Hematopoietic multipotent progenitor cell treated with erythropoietin and hydrocortisone succinate and interleukin-3 and kit ligand, for 6 days (in vitro differentiated cells): Measurements from ENCODE around the gene ZFP90.
"Not testable (repeated sequence)": the region's sequence is repeated elsewhere in the genome, so short reads cannot be mapped to it uniquely, and the experiment has no call there.

Experiments used
- DNase-seq: peaks from one replicate; pipeline ENCODE4 v3.0.0-alpha.2; 2015

The ZFP90 gene

DNA sequence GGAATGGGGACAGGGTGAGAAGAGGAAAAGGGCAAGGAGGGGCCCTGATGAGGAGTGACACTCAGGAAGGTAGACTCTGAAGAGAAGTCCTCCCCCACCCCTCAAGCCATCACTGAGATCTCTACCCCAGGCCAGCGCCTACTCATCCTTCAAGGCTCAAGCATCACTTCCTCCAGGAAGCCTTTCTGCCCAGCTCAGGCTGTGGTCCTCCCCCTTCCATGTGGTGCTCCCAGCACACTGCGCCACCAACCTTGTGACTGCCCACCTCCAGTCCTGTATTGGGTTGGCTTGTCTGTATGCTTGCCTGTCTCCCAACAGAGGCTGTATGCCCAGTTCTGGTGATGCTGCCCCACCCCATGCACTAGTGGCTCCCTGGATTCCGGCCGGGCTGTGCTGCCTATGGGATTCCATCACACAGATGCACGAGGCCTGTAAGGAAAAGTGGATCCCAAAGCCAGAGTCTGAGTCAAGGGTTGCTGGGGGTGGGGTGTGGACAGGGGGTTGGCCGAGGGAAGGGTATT lies 19.8 kb upstream of the ZFP90 start:
- DNase-seq = no peak

DNA sequence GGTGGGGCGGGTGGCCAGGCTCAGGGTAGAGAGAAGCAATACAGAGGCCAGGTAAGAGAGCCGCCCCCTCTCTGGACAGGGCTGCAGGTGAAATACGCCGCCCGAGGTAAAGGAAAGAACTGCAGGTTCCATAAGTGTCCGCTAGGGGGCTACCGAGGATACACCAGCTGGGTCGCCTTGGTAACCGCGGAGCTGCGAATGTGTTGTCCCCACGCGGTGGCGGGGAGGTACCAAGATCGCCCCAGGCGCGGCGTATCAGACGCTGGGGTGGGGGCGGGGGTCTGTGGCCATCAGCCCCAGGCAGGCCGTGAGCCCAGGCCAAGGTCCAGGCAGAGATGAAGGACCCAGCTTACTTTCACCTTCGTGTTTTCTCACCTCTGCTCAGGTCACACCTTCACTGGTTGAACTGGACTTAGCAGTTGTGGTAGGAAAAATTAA lies 18.4 kb upstream of the ZFP90 start:
- DNase-seq = peak; percentile 96

DNA sequence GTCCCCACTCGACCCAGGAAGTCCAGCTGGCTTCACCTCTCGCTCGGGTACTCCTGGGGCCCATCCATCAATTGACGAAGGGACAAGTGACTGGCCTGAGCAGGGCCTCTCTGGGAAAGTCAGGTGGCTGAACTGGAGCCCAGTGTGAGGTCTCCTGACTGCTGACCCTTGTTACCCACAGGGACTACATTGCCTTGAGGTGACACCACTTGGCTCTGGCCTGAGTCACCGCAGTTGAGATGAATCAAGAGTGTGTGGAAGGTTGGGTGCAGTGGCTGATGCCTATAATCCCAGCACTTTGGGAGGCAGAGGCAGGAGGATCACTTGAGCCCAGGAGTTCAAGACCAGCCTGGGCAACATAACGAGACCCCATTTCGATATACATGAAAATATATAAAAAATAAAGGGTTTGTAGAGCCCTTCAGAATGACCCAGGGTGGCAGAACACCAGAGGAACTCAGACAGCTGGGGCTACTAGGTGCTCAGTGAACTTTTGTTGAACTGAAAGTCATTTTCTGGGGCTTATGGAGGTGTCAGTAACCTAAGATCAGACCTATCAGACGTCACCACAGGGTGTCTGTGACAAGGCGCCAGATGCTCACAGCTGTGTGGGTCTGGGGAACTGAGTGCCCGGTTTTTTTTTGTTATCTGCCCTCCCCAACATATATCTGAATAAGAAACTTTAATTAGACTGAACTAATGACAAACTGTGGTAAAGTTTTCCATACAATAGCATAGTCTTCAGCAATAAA lies 14.8 kb upstream of the ZFP90 start:
- DNase-seq = no peak

DNA sequence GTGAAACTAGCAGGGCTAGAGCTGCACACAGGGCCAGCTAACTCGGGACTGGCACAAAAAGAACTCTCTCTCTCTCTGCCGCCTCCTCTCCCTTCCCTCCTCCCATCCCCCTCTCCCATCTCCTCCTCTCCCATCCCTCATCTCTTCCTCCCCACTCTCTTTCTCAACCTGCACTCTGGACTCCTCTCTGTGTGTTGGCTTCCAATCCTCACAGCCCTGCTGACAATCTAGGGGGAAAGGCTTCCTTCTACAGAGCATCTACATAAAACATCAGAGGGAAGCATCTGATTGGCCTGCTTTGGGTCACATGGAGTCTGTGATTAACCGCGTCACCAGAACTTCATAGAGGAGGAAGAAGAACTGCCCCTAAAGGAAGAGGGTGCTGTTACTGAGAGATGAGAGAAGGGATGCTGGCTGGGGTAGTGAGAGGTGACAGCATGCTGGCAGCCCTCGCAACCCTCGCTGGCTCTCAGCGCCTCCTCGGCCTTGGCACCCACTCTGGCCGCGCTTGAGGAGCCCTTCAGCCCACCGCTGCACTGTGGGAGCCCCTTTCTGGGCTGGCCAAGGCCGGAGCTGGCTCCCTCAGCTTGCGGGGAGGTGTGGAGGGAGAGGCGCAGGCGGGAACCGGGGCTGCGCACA lies 12.8 kb upstream of the ZFP90 start:
- DNase-seq = no peak

DNA sequence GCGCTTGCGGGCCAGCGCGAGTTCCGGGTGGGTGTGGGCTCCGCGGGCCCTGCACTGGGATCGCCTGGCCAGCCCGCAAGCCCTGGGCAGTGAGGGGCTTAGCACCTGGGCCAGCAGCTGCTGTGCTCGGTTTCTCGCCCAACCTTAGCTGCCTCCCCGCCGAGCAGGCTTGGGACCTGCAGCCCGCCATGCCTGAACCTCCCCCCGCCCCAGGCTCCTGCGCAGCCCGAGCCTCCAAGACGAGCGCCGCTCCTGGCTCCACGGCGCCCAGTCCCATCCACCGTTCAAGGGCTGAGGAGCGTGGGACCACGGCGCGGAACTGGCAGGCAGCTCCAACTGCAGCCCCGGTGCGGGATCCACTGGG lies 12.3 kb upstream of the ZFP90 start:
- no peak for DNase-seq

DNA sequence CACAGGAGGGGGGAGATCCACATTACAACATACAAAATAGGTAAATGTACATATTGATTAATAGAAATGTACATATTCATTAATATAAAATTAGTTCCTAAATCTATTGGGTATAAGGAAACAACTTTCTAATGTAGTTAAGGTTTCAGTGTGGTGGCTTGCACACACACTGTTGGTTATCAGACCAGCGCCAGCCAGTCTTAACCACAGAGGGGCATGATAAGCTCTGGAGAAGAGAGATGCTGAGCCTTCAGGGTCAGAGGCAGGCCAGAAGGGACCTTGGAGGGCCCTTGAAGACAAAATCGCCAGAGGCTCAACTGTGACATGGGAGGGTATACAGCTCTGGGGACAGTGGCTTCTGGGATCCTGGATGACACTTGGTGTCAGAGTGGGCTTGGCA lies 10.9 kb upstream of the ZFP90 start:
- peak; percentile 77 for DNase-seq

DNA sequence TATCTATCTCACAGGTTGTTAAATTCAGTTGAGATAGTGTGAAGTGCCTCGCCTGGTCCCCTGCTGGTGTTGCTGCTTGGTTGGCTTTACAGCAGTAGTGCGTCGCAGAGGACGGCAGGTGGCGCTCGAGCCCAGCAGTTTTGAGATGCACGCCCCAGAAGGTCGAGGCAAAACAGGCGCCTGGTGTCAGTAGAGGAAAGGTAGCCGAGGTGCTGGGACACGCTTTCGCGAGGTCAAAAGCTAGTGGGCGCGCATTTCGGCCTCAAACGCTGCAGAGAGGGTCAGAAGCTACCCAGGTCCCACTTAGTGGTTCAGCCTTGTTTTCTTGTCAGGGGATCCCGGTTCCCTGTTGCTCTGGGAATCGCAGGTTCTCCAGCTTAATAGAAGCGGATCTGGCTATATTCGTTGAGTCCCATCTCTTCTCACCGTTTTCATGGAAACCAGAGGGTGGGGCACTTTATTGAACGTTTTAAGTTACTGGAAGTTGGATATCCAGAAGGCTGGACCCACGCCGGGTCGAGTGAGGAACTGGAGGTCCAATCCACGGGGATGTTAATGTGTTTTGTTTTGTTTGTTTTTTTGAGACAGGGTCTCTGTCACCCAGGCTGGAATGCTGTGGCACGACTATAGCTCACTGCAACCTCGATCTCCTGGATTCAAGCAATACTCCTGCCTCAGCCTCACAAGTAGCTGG lies 10.3 kb upstream of the ZFP90 start:
- peak; percentile 93 for DNase-seq

DNA sequence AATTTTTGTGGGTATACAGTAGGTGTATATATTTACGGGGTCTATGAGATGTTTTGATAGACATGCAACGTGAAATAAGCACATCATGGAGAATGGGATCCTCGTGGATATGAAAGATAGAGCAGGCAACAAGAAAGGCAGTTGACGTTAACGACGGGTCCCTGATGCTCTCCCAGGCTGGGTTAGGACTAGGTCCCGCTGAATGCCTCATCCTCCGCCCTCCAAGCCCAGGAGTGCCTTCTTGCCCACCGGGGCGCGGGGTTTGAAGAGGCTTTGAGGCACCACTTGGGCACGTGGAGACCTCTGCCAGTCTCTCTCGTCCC lies 9.5 kb upstream of the ZFP90 start:
- no peak for DNase-seq

DNA sequence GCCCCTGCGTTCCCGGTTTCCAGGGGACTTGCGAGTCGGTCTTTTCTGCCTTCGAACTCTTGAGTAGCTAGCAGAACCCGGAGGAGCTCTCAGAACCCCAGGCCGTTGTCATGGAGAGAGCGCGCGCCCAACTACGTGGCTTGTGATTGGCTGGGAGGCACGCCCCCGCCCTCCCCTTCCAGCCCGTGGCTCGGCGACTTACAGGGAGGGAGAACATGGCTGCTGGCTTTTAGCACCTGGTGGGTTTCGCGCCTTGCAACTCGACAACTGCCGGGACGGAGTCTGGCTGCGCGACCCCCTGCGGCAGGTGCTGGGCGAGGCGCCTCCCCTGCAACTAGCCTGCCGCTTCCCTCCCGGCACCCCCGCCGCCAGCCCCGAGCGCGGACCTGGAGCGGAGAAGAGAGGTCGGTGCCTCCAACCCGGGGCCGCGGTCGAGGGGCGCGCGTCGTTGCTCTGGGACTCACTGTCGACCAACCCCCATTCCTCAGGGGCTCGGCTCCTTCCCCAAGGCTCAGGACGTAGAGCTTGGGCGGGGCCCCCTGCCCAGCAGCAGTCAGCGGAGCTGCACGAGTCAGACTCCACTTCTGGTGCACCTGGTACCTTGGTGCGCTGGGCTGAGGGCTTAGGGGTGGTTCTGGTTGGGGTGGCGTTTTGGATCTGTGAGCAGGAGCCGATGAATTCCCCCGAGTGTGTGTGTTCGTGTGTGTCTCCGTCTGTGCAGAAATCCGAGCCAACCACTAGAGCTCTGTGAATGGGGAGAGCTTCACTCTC lies 9.0 kb upstream of the ZFP90 start:
- peak; percentile 91 for DNase-seq

DNA sequence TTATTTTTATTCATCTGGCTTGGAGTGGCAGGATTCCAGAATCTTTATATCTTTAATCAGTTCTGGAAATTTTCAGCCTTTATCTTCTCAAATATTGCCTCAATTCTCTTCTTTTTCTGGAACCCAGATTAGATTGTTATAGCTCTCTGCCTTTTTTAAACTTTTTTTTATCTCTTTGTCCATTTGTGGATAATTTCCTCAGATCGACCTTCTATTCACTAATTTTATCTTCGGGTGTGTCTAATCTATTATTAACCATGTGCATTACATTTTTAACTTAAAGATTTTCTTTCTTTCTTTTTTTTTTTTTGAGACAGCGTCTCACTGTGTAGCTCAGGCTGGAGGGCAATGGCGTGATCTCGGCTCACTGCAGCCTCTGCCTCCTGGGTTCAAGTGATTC lies 5.2 kb upstream of the ZFP90 start:
- DNase-seq = no peak

DNA sequence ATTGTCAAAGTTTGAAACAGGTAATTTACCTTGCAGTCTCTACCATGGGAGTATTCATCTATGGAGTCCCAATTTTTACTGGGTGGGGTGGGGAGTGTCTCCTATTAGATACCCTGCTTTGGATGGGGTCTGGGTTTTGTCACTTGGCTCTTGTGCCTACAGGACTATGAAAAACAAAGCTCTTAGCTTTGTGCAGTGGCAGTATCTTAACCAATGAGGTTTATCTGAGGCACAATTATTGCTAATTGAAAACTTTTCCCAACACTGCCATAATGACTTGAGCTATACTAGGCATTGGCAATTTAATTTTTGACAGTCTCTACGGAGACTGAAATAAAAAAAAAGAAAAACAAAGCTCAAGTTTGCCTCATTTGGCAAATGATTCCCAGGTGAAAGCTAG lies 3.8 kb upstream of the ZFP90 start:
- DNase-seq = no peak

DNA sequence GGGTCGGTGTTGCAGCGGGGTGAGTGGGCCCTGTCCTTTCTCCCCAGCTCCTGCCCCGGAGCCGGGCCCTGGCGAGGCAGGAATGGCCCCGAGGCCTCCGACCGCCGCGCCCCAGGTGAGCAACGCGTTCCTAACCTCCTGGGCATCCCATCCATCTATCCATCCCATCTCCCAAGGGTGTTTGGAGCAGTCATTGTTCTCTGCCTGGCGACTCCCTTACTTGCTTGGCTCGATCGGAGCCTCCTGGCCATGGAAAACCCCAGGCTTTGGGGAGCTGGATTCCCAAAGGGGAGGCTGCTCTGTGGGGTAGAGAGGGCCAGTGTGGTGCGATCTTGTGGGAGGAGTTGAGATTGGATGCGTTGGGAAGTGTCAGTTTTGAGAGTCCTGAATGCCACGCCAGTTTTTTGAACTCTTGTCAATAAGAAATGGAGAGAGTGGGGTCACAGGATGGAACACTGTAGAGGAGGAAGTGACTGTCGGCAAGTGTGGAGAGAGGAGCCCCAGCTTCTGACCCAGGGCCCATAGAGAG lies 684 bp downstream of the ZFP90 start:
- DNase-seq = peak; percentile 23

DNA sequence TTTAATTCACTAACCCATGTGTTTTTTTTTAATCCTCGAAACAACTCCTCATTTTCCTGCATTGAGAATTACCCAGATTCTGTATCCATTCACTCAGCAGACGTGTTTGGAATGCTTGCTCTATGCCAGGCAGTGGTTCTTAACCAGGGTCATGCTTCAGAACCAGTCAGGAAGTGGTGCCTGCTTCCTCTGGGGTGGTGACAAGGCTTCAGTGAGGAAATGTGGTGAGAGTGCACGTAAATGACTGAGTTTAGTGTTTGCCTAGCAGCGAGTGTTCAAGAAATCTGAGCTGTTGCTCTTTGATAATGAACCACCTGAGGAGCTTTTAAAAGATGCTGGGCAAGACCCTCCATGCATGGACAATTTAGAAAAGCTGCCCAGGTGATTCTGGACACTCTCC lies 9.9 kb downstream of the ZFP90 start:
- no peak for DNase-seq

DNA sequence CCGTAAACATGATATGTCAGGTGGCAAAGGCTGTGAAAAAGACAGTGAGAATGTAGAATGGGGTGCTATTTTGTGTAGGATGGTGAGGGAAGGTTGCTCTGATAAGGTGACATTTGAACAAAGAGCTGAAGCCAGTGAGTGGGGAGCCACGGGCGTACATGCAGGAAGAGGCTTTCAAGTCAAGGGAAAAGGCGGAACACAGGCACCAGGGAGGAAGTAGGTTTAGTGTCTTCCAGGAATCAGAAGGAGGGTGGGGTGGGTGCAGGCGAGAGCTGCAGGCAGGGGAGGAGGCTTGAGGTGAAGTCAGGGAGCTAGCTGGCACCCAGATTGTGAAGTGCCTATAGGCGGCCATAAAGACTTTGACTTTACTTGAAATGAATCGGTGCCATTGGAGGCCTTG lies 14.1 kb downstream of the ZFP90 start:
- no peak for DNase-seq

DNA sequence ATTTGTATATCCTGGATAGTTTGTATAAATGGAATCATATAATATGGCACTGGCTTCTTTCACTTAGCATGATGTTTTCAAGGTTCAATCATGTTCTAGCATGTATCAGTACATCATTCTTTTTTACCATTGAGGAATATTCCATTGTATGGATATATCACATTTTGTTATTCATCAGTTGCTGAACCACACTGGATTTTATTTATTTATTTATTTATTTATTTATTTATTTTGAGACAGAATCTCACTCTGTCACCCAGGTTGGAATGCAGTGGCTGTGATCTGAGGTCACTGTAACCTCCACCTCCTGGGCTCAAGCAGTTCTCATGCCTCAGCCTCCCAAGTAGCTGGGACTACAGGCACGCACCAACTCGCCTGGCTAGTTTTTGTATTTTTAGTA lies 21.2 kb downstream of the ZFP90 start:
- not testable (repeated sequence) for DNase-seq

DNA sequence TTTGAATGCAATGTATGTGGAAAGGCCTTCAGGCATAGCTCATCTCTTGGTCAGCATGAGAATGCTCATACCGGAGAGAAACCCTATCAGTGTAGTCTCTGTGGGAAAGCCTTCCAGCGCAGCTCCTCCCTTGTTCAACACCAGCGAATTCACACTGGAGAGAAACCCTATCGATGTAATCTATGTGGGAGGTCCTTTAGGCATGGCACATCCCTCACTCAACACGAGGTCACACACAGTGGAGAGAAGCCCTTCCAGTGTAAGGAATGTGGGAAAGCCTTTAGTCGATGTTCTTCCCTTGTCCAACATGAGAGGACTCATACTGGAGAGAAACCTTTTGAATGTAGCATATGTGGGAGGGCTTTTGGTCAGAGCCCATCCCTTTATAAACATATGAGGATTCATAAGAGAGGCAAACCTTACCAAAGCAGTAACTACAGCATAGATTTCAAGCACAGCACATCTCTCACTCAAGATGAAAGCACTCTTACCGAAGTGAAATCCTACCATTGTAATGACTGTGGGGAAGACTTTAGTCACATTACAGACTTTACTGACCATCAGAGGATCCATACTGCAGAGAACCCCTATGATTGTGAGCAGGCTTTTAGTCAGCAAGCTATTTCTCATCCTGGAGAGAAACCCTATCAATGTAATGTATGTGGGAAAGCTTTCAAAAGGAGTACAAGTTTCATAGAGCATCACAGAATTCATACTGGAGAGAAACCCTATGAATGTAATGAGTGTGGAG lies 24.7 kb downstream of the ZFP90 start:
- DNase-seq = peak; percentile 9

DNA sequence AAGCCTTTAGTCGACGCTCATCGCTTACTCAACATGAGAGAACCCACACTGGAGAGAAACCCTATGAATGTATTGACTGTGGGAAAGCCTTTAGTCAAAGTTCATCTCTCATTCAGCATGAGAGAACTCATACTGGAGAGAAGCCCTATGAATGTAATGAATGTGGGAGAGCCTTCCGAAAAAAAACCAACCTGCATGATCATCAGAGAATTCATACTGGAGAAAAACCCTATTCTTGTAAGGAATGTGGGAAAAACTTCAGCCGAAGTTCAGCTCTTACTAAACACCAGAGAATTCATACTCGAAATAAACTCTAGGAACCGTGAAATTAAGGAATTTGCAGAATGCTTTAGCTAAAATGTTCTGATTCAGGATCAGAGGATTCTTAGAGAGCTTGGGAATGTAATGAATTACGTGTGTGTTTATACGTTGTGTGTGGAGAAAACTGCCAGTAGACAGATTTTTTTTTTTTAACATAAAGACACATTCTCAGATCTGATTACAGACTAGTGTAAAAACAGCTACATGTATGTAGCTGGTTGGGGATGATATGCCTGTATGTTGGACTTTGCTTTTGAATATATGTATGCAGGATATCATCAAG lies 25.4 kb downstream of the ZFP90 start:
- peak; percentile 29 for DNase-seq

DNA sequence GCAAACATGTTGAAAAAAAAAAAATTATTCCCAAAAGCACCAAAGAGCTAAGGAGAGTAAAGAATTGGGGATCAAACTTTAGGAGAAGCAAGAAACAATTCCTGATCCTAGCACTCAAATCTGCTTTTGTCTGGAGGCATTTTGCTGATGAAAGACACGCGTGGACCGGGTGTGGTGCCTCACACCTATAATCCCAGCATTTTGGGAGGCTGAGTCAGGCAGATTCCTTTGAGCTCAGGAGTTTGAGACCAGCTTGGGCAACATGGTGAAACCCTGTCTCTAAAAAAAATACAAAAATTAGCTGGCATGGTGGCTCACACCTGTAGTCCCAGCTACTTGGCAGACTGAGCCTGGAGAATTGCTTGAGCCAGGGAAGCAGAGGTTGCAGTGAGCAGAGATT lies 35.4 kb downstream of the ZFP90 start:
- DNase-seq = no peak

DNA sequence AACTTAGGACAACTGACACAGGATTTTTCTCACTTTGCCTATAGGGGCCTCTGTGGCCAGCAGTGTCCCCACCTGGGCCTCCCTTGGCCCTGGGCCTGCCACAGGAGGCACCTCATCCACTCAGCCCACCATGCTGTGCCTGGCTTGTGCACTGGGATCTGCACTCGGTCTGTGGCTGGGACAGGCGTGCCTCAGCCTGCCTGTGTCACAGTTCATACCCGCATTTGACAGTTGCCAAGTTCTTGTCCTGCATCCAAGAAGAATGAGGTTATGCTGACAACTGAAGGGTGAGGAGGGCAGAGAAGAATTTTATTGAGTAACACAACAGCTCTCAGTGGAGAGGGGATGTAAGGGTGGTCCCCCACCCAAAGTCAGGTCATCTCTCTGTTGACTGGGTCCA lies 36.0 kb downstream of the ZFP90 start:
- DNase-seq = no peak

DNA sequence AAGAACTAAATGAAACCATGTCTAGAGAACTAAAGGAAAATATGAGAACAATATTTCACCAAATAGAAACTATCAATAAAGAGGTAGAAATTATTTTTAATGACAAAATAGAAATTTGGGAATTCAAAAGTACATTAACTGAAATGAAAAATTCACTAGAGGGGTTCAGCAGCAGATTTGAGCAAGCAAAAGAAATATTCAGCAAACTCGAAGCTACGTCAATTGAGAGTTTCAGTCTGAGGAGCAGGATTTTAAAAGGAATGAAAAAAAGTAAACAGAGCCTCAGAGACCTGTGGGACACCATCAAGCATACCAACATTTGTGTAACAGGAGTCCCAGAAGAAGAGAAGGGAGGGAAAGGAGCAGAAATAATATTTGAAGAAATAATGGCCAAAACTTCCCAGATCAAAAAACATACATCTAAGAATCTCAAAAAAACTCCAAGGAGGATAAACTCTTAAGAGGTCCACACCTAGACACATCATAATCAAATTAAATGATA lies 38.3 kb downstream of the ZFP90 start:
- DNase-seq = no peak

DNA sequence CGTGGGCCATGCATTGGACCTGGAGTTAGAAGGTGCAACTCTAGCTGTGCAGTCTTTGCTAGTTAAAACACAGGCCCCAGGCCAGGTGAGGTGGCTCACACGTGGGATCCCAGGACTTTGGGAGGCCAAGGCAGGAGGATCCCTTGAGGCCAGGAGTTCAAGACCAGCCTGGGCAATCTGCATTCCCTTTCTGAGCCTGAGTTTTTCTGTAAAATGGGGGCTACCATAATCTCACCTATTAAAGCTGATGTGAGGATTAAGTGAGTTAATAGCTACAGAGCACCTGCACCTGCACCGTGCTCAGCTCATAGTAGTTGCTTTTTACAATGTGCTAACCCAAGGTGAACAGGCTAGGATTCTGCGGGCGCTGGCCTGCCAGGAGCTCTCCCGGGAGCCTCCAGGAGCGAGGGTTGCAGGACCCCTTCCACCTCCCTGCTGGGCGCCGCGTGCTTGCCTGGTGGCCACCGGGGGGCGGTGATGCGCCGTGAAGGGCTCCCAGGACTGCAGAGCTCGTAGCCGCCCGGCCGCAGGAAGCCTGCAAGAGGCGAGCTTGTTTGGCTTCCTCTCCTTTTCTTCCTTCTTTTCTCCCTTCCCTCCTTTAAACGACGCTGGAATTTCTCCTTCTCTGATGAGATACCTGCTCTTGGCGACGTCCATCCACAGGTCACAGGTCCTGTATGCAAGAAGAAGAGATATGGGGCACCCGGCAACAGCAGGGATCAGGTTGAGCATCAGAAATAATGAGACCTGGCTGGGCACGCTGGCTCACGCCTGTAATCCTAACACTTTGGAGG lies 51.3 kb downstream of the ZFP90 start:
- DNase-seq = peak; percentile 70
